HG02588 (cell line): Measurements from ENCODE around the gene GATA2.

ENCODE experiments used
- ATAC-seq: cut with Tn5 transposase; IDR thresholded peaks from one replicate; pipeline ENCODE4 v1.9.1; 2021; ENCODE audit warnings: mild to moderate bottlenecking, moderate library complexity; ENCODE audit not compliant: unreplicated experiment

GATA2 gene

DNA sequence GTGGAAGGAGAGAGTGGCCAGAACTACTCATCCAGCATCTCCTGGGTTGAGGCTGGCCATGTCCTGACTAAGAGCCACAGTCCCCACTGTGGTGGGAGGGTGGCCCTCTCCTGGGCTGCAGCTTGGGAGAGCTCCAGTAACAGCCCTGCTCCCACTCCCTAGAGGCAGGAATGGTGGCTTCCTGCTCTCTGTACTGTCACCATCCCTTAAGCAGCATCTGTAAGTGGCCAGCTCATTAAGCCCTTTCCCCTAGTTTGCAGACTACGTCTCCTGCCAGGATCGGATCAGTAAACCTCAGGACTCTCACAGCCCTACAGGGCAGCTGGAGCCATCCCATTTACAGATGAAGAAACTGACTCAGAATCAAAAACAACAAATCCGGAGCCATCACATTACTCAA is 56.8 kb downstream of the GATA2 start:
- ATAC-seq = no peak

DNA sequence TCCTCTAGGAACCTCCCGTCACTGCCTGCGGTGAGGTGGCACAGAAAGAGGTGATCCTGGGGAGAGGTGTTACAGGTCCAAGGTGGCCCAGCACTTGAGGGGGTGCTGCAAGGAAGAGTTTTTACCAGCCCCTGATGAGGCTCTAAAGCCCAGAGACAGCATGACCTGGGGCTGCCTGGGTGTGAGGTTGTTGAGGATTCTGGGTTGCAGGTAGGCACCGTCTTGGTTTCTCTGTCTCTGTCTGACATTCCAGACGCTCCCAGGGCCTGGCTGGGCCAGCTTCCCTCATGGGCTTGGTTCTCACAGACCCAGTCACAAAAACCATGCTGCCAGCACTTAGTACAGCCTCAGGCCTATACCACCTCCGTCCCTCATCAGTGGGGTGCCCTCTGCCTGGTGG is 57.4 kb downstream of the GATA2 start:
- ATAC-seq = no peak

- no peak for ATAC-seq
Measured at GRCh38 chr3:128435058-128435457, 57.9 kb downstream of the GATA2 start.

DNA sequence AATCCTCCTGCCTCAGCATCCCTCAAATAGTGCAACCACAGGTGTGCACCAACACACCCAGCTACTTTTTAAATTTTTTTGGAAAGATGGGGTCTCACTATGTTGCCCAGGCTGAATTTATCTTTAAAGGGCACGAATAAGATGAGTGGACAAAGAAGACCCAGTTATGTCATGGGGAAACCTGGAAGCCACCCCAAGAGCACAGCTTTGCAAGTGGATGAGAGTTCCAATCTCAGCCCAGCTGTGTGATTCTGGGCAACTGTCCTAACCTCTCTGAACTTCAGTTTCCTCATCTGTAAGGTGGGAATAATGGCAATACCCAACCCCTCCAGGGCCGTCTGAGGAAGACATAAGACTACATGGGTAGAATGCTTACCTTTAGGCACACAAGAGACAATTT is 58.5 kb downstream of the GATA2 start:
- ATAC-seq = no peak

DNA sequence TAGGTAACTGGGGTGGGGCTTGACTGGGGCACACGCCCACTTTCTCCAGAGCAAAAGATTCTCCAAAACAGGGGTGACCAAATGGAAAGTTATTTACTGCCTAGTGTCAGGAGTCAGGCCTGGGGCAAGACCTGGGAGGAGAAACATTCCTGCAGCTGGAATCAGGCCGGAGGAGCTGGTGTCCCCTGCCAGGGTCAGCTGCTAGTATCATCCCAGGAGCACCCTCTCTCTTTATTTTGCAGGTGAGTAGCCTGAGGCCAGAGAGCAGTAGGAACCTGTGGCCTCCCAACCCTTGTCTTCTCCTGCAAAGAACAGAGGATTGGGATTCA is 59.2 kb downstream of the GATA2 start:
- no peak for ATAC-seq

GRCh38 chr3:128432971-128433836 is 59.8 kb downstream of the GATA2 start:
- ATAC-seq = no peak

GRCh38 chr3:128432301-128432970 is 60.6 kb downstream of the GATA2 start:
- no peak for ATAC-seq

DNA sequence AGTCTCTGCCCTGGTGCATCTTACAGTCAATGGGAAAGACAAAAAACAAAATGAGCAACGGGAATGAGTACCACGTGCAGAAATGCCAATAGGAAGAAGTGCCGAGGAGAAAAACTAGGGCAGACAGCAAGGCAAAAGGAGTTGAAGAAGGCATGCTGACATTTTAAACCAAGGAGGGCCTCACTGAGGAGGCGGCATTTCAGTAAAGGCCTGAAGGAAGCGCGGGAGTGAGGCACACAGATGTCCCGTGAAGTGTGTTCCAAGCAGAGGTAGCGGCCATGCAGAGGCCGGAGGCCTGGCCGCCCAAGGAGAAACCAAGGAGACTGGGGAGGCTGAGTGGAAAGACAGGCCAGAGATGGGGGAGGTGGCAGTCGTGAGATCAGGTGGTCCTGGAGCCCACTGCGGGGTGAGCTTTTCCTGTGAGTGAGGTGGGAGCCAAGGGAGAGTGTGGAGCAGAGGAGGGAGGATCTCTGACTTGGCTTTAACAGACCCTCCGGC is 61.1 kb downstream of the GATA2 start:
- no peak for ATAC-seq

DNA sequence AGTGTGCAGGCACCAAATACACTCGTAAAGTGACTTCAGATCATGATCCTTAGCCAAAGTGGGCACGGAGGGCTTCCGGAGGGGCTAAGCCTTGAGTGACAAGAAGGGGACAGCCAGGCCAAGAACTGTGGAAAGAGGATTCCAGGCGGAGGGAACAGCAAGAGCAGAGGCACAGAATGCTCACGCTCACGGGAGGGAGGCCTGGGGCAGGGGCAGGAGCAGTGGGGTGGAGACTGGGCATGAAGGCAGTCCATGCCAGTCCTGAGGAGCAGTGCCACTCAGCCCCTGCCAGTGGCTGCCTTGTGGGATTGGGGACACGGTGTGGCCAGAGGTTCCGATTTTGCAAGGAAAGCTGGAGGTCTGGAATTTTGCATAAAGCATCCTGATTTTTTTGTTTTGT is 62.3 kb downstream of the GATA2 start:
- ATAC-seq = no peak

DNA sequence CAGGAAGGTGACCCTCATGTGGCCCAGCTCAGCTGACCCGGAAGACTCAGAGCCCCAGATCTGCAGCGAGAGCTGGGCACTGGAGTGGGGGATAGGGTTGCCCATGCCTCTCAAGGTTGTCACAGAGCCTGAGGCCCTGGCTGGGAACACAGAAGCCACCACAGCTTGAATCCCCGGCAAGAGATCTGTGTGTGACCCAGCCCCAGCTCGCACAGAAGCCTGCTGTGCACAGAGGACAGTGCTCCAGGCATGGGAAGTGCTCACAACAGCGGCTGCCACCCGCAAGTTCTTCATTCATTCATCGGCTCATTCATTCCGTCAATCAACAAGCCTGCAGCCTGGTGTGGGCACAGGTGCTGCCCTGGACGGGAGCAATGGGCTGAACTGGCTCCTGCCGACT is 62.7 kb downstream of the GATA2 start:
- no peak for ATAC-seq

- no peak for ATAC-seq
Measured at GRCh38 chr3:128429751-128430150, 63.2 kb downstream of the GATA2 start.
